NCI-H2029 treated with DMSO at 0.1 percent for 48 hours (cell line): ENCODE data around the gene PLEKHG3.

Experiments used
- DNase-seq: peaks from one replicate; lab custom pipeline; 2025; lab: John Stamatoyannopoulos, UW

The PLEKHG3 gene

GRCh38 chr14:64707661-64708060 lies 3.4 kb downstream of the PLEKHG3 start:
- DNase-seq: no peak

GRCh38 chr14:64708148-64709004 lies 4.2 kb downstream of the PLEKHG3 start:
- DNase-seq: no peak

GRCh38 chr14:64709126-64709525 lies 4.9 kb downstream of the PLEKHG3 start:
- DNase-seq: no peak

- no peak for DNase-seq
Observed at GRCh38 chr14:64711039-64711438, 6.8 kb downstream of the PLEKHG3 start.

- no peak for DNase-seq
Observed at GRCh38 chr14:64713677-64714076, 9.5 kb downstream of the PLEKHG3 start.

GRCh38 chr14:64714432-64715025 lies 10.3 kb downstream of the PLEKHG3 start:
- DNase-seq: no peak

GRCh38 chr14:64715146-64715627 lies 11.0 kb downstream of the PLEKHG3 start:
- no peak for DNase-seq

GRCh38 chr14:64715628-64716412 lies 11.6 kb downstream of the PLEKHG3 start:
- DNase-seq: no peak

GRCh38 chr14:64717870-64718269 lies 13.6 kb downstream of the PLEKHG3 start:
- DNase-seq: peak; percentile 22

- DNase-seq: no peak
Observed at GRCh38 chr14:64718762-64719161, 14.5 kb downstream of the PLEKHG3 start.

- DNase-seq: no peak
Observed at GRCh38 chr14:64719601-64720000, 15.4 kb downstream of the PLEKHG3 start.

GRCh38 chr14:64720131-64720576 lies 15.9 kb downstream of the PLEKHG3 start:
- DNase-seq: peak; percentile 67

- no peak for DNase-seq
Observed at GRCh38 chr14:64721391-64721791, 17.2 kb downstream of the PLEKHG3 start.

- no peak for DNase-seq
Observed at GRCh38 chr14:64721899-64722298, 17.7 kb downstream of the PLEKHG3 start.

GRCh38 chr14:64722842-64723447 lies 18.7 kb downstream of the PLEKHG3 start:
- DNase-seq: no peak

- DNase-seq: no peak
Observed at GRCh38 chr14:64723691-64724577, 19.7 kb downstream of the PLEKHG3 start.

- DNase-seq: no peak
Observed at GRCh38 chr14:64724578-64724930, 20.3 kb downstream of the PLEKHG3 start.

- DNase-seq: no peak
Observed at GRCh38 chr14:64725261-64725815, 21.1 kb downstream of the PLEKHG3 start.

GRCh38 chr14:64725879-64726584 lies 21.8 kb downstream of the PLEKHG3 start:
- DNase-seq: no peak

- no peak for DNase-seq
Observed at GRCh38 chr14:64726585-64726890, 22.3 kb downstream of the PLEKHG3 start.
